GM08714 (cell line): ENCODE results near the gene MAP7D1.

Source experiments
- H3K4me3 ChIP-seq: fragments of 200-500 bp; sonication (Bioruptor generic); 2 replicates; pipeline ENCODE4 v1.5.1; 2014; ENCODE audit warnings: mild to moderate bottlenecking, low read length, inconsistent platforms
- ZNF274 ChIP-seq: IDR thresholded peaks from 2 replicates; pipeline ENCODE4 v1.6.1; 2012; ENCODE audit warnings: mild to moderate bottlenecking, low read depth, low read length

MAP7D1 gene

DNA sequence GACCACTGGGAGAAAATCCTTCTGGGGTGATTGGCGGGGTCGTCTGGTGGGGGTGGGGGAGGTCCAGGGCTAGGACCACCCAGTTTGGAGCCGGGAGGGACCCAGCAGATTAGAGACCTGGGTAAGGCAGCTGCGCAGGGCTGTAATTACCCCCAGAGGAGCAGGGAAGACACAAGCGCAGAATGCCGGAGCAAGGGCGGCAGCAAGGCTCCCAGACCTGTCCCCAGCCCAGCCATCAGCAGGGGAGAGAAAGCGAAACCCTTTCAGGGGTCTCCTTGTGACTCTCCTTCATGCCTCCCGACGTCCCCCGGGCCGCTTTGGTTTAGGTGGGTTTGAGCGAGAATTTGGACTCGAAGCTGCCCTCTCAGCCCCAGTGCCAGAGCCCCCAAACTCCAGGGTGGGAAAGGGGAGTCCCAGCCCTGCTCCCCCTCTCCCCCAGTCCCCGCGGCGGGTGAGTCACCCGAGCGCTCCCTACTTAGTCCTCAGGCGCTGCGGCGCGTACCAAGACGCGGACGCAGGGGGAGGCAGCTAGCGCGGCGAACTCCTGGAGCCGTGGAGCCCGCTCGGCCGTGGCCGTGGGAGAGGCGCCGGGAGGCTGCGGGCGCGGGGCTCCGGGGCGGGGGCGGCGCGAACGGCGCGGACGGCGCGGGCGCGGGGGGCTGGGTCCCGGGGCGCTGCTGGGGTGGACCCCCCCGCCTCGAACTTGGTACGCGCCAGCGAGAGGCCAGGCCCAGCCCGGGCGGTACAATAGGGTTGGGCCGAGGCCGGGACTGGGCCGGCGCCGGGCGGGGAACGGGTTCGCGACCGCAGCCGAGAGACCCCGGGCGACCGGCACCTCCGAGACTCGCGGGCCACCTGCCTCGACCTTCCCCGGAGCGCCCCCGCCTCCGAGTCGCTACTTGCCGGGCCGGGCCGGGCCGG, at the start of gene MAP7D1:
TSS of gene MAP7D1 (plus strand) at position 753 of the 921 bp plus-strand sequence. CDS start 258 bp downstream, outside the sequence.
- no peak for TF ChIP-seq ZNF274

DNA sequence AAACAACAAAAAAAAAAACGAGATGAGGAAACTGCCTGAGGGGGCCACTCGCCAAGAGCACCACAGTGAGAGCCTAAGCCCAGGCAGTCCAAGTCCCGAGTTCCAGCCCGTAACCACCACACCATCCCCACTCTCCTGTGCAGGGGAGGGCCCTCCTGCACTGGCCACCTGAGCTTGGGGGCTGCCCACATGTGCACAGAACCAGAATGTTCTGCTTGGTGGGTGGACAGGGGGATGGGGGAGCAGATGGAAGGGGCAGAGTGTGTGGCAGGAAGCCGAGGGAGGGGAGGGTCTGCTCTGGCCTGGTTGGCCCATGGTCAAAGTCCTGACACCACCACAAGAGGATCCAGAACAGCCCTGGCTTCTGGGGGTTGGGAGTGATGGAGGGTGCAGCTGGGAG, 49.7 kb upstream of the MAP7D1 start:
- no peak for TF ChIP-seq ZNF274
- H3K4me3 ChIP-seq = no peak overlapping the region

More for the DNA sequence above, at the start of gene MAP7D1:
- peak within 1 kb of the TSS; percentile 93 for H3K4me3 ChIP-seq

- TF ChIP-seq ZNF274 = no peak
These were observed 48.6 kb upstream of the MAP7D1 start for GRCh38 chr1:36107394-36107793.

GRCh38 chr1:36108314-36108713, 47.6 kb upstream of the MAP7D1 start:
- no peak for TF ChIP-seq ZNF274
- H3K4me3 ChIP-seq = no peak overlapping the region

More at GRCh38 chr1:36107394-36107793, 48.6 kb upstream of the MAP7D1 start:
- H3K4me3 ChIP-seq = no peak overlapping the region

DNA sequence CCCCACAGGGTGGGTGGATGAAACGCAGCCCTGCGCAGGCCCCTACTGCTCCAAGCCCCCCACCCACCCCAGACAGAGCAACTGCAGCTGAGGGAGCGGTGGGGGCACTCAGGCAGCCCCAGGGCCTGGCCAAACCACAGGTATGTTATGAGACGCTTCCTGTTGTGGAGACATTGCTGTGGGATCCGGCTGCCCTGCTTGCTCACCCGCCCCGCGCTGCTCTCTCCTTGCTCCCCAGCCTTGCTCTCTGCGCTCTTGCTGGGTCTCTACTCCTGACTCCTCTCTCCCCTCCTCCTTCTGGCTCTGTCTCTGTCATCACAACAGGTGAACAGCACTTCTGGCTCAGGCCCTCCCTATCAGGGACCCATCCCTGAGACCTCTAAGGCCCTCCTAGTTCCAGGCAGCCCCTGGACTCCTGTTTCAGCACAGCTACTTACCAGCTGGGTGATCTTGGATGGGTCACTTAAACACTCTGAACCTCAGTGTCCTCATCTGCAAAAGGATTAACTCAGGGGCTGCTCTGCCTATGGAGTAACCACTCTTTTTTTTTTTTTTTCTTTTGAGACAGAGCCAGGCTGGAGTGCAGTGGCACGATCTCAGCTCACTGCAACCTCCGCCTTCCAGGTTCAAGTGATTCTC, 46.8 kb upstream of the MAP7D1 start:
- no peak overlapping the region for H3K4me3 ChIP-seq
- TF ChIP-seq ZNF274 = no peak

DNA sequence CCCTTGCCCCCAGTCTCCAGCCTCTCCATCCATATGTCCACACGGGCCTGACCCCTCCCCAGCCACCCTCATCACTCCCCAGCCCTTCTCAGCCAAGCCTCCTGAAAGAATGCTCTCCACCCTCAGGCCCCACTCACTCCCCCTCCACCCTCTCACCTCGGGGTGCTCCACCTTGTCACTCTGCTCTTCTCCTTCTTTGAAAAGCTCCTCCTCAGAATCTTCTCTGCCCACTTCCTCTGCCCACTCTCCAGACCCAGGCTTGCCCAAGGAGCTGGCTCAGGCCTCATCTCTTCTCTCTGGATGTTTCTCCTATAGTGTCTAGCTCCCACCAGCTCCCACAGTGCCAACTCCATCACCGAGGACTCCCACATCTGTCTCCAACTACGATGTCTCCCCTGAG, 44.8 kb upstream of the MAP7D1 start:
- no peak for TF ChIP-seq ZNF274
- no peak overlapping the region for H3K4me3 ChIP-seq

DNA sequence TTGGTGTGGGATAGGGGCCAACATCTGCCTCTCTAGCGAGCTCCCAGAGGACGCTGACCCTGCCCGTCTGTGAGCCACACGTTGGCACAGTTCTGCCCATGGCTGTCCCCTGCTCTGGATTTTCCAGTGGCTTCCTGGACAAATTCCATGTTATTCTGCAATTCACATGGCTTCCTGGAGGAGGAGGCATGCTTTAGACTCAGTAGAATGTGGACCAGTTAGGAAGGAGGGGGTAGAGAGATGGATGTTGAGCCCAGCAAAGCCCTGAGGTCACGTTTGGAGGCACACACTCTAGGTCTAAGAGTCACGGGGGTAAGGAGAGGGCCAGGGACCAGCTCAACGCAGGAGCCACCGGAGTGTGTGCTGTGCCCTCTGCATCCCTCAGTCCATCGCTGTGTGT, 43.1 kb upstream of the MAP7D1 start:
- no peak for TF ChIP-seq ZNF274
- no peak overlapping the region for H3K4me3 ChIP-seq

DNA sequence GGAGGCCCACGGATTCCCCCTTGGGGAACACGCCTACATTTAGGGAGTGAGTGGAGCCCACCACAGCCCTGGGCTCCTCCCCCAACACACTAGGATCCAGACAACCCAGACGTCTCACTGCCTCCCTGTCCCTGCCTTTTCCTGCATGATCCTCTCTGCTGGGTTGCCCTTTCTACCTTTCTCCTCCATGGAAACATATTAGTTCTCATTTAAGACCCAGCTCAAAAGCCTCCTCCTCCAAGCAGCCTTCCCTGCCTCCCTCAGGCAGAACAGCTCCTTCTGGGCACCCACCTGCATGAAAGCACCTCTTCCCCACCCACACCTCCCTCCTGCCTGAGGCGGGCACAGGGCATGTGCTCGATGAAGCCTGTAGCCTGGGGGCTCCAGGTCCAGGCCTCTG, 41.6 kb upstream of the MAP7D1 start:
- TF ChIP-seq ZNF274 = no peak
- H3K4me3 ChIP-seq = no peak overlapping the region

DNA sequence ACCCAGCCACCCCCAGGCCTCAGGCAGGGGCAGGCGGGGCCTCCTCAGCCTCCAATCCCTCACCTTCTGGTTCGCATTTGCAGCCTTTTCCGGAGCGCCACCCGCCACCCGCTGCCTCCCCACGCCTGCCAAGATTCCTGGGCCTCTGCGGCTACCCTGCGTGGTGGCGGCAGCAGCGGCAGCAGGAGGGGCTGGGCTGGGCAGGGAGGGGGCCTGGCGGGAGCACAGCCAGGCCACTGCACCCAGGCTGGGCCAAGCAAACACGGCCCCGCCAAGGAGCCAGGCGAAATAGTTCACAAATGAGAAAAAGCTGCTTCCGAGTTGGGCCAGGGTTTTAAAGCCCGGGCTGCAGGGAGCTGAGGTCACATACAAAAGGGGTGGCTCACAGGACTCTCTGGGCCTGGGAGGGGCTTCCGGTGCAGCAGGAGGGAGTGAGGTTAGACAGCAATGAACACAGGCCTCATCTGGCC, 40.7 kb upstream of the MAP7D1 start:
- no peak for TF ChIP-seq ZNF274
- no peak overlapping the region for H3K4me3 ChIP-seq

DNA sequence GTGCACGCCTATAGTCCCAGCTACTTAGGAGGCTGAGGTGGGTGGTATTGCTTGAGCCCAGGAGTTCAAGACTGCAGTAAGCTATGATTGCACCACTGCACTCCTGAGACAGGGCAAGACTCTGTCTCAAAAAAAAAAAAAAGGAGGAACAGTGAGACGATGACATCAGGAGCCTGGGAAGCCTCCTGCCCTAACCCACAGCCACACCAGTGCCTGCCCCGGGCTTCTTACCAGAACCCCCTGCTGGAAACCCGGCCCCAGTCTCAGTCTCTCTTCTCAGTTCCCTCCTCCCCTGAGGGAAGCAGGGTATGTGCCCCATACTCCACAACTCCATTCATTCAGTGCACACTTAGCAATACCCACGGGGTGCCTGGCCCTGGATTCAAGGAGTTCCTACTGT, 40.0 kb upstream of the MAP7D1 start:
- H3K4me3 ChIP-seq = no peak overlapping the region
- TF ChIP-seq ZNF274 = no peak

DNA sequence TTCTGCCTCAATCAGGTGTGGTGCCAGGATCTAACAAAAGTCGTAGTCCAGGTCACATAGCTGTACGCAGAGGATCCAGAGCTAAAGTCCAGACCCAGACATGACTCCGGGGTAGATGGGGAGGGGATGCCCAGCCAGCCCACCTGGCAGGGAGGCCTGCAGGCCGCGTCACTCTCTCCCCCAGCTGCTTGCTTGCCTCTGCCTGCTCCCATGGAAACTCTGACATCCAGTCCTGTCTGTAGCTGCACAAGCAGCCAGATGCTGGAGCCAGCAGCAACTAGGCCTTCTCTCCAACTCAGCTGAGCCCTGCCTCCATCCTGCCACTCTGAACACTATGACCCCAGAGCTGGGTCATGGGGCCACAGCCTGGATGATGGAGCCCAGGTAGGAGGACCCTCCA, 39.1 kb upstream of the MAP7D1 start:
- TF ChIP-seq ZNF274 = no peak
- no peak overlapping the region for H3K4me3 ChIP-seq

DNA sequence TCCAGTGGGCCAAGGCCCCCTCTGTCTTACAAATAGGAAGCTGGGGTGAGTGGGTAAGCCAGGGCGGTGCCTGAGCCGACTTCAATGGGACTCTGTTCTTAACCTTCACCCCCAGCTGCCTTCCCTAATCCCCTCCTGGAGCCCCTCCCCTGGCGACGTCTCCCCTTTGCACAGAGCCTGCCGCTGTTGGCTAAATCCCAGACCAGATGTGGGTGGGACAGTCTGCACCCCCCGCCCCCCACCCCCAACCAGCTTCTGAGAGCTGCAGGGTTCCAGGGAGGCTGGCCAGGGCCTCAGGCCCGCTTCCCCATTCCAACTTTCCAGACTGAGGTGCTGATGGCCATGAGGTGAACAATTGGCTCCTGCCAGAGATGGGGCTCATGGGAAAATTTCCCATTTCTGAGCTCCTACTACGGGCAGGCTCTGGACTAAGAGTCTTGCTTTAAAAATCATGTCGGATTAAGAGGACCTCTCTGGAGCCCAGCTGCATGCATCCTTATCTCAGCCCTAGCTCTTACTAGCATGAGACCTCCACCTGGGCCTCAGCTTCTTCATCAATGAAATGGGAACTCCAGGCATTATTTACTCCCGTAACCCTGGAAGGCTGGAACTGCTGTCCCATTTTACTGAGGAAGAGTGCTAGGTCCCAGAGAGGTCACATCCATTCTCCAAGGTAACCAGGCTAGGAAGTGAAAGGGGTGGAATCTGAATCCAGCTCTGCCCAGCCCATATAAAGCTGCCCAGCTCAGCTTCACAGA, 37.3 kb upstream of the MAP7D1 start:
- TF ChIP-seq ZNF274 = no peak
- H3K4me3 ChIP-seq = no peak overlapping the region

DNA sequence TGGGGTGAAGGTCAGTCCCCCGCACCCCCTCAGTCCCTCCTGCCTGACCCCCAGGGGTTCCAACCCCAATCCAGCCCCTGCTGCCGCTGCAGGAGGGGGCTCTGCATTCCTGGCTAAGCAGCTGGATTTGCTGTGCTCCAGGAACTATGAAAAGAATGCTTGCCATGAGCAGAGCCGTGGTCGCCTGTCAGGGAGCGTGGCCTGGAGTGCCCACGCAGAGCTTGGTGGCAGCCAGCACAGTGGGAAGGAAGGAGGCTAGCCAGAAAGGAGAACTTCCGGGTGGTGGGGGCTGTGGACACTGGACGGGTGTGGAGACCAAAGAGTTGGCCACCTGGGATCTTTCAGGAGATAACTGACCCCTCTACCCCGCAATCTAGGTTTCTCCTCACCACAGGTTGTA, 36.5 kb upstream of the MAP7D1 start:
- no peak for TF ChIP-seq ZNF274
- H3K4me3 ChIP-seq = no peak overlapping the region
